Hepatocyte (in vitro differentiated cells): Measurements from ENCODE around the gene LLGL2. TPM values are rescaled to one million over a fixed set of nuclear protein-coding genes. Genes with fewer than 3 reads are reported as not detected.

Experiments
- DNase-seq: peaks from one replicate; pipeline ENCODE4 v3.0.0-alpha.2; 2016; ENCODE audit warnings: low spot score
- H2AFZ ChIP-seq: fragments of 200-600 bp; sonication (generic); 2 replicates; pipeline ENCODE4 v1.6.0; 2016; ENCODE audit warnings: antibody characterized with exemption, mild to moderate bottlenecking
- H3K27ac ChIP-seq: fragments of 200-600 bp; sonication (generic); 2 replicates; pipeline ENCODE4 v1.5.1; 2016; ENCODE audit warnings: mild to moderate bottlenecking
- H3K27me3 ChIP-seq: fragments of 200-600 bp; sonication (generic); 2 replicates; pipeline ENCODE4 v1.6.1; 2016
- H3K36me3 ChIP-seq: fragments of 200-600 bp; sonication (generic); replicated peaks from 2 replicates; pipeline ENCODE4 v1.5.1; 2016; ENCODE audit warnings: low read depth; ENCODE audit not compliant: insufficient read depth
- H3K4me1 ChIP-seq: fragments of 200-600 bp; sonication (generic); 2 replicates; pipeline ENCODE4 v1.5.1; 2016; ENCODE audit warnings: mild to moderate bottlenecking, moderate library complexity; ENCODE audit not compliant: insufficient read depth
- H3K4me2 ChIP-seq: fragments of 200-600 bp; sonication (generic); 2 replicates; pipeline ENCODE4 v1.6.0; 2016
- H3K4me3 ChIP-seq: fragments of 200-600 bp; sonication (generic); 2 replicates; pipeline ENCODE4 v1.5.1; 2016; ENCODE audit warnings: mild to moderate bottlenecking
- H3K79me2 ChIP-seq: fragments of 200-600 bp; sonication (generic); 2 replicates; pipeline ENCODE4 v1.6.0; 2017; ENCODE audit warnings: mild to moderate bottlenecking
- H3K9me2 ChIP-seq: fragments of 200-600 bp; sonication (generic); replicated peaks from 2 replicates; pipeline ENCODE4 v1.6.0; 2017; ENCODE audit warnings: mild to moderate bottlenecking; ENCODE audit not compliant: insufficient read depth
- H3K9me3 ChIP-seq: fragments of 200-600 bp; sonication (generic); 2 replicates; pipeline ENCODE4 v1.5.1; 2016; ENCODE audit warnings: low read depth, mild to moderate bottlenecking
- H4K20me1 ChIP-seq: fragments of 200-600 bp; sonication (generic); 2 replicates; pipeline ENCODE4 v1.6.0; 2016; ENCODE audit warnings: mild to moderate bottlenecking; ENCODE audit not compliant: insufficient read depth, poor library complexity, severe bottlenecking
- CTCF ChIP-seq: fragments of 200-600 bp; sonication (generic); IDR thresholded peaks from 2 replicates; pipeline ENCODE4 v1.5.1; 2016; ENCODE audit warnings: antibody characterized with exemption, mild to moderate bottlenecking; ENCODE audit not compliant: poor library complexity
- EZH2 ChIP-seq: fragments of 200-600 bp; sonication (generic); IDR thresholded peaks from 2 replicates; pipeline ENCODE4 v1.6.1; 2016; ENCODE audit warnings: antibody characterized with exemption, mild to moderate bottlenecking, borderline replicate concordance
- EZH2phosphoT487 ChIP-seq: fragments of 200-600 bp; sonication (generic); IDR thresholded peaks from one replicate; pipeline ENCODE4 v1.6.1; 2018; ENCODE audit warnings: antibody characterized with exemption, mild to moderate bottlenecking, low read depth, moderate library complexity; ENCODE audit not compliant: unreplicated experiment, severe bottlenecking
- WGBS: methylation state at CpG from one replicate; pipeline ENCODE4 v1.1.6; 2016; ENCODE audit warnings: low lambda C conversion rate; ENCODE audit errors: missing lambda C conversion rate; 5-methylcytosine and 5-hydroxymethylcytosine counted together
- polyA plus RNA-seq: library from polyadenylated mRNA; unstranded; fragments of >200 nt; fragmentation: Nextera tagmentation; extraction: Ambion mirVana; gene quantifications from 2 replicates; pipeline ENCODE4 v1.2.1, GENCODE V29; 2016
- total RNA-seq: library from RNA; depleted of rRNA; stranded (reverse); fragments of >200 nt; gene quantifications from 2 replicates; pipeline ENCODE4 v1.2.3, GENCODE V29; 2014

The LLGL2 gene
- total and polyA plus RNA-seq, 2 experiments from 2014 or later = 81.8 to 154 TPM

GRCh38 chr17:75530837-75531720 lies 5.6 kb downstream of the LLGL2 start:
- H3K27me3 ChIP-seq = no peaks in the 10 kb centered on the region
- H3K4me1 ChIP-seq = peaks cover 15% of the 10 kb centered on the region
- DNase-seq = peak; percentile 65
- peaks cover 12% of the 10 kb centered on the region for H4K20me1 ChIP-seq
- H3K27ac ChIP-seq = peak overlapping the region; percentile 95
- TF ChIP-seq EZH2phosphoT487 = no peak
- TF ChIP-seq CTCF = no peak
- TF ChIP-seq EZH2 = no peak
- no peaks in the 10 kb centered on the region for H3K9me3 ChIP-seq
- peaks cover 86% of the 10 kb centered on the region for H3K79me2 ChIP-seq
- H3K36me3 ChIP-seq = no peaks in the 10 kb centered on the region
- WGBS = 78% methylated on average over 19 of the region's 19 CpGs
- H3K9me2 ChIP-seq = no peaks in the 10 kb centered on the region
- no peak overlapping the region for H3K4me3 ChIP-seq
- no peak overlapping the region for H2AFZ ChIP-seq
- H3K4me2 ChIP-seq = peak overlapping the region; percentile 64

- no peak overlapping the region for H2AFZ ChIP-seq
- H3K36me3 ChIP-seq = no peaks in the 10 kb centered on the region
- H3K9me2 ChIP-seq = no peaks in the 10 kb centered on the region
- no peaks in the 10 kb centered on the region for H3K27me3 ChIP-seq
- peaks cover 20% of the 10 kb centered on the region for H3K4me1 ChIP-seq
- no peak overlapping the region for H3K4me3 ChIP-seq
- peak overlapping the region; percentile 95 for H3K27ac ChIP-seq
- 69% methylated on average over 7 of the region's 7 CpGs for WGBS
- H3K79me2 ChIP-seq = peaks cover 82% of the 10 kb centered on the region
- H3K4me2 ChIP-seq = peak overlapping the region; percentile 64
- DNase-seq = peak; percentile 66
- peaks cover 12% of the 10 kb centered on the region for H4K20me1 ChIP-seq
- no peaks in the 10 kb centered on the region for H3K9me3 ChIP-seq
- no peak for TF ChIP-seq EZH2phosphoT487
- no peak for TF ChIP-seq CTCF
- TF ChIP-seq EZH2 = no peak
Measured at GRCh38 chr17:75531721-75532072, 6.2 kb downstream of the LLGL2 start.

DNA sequence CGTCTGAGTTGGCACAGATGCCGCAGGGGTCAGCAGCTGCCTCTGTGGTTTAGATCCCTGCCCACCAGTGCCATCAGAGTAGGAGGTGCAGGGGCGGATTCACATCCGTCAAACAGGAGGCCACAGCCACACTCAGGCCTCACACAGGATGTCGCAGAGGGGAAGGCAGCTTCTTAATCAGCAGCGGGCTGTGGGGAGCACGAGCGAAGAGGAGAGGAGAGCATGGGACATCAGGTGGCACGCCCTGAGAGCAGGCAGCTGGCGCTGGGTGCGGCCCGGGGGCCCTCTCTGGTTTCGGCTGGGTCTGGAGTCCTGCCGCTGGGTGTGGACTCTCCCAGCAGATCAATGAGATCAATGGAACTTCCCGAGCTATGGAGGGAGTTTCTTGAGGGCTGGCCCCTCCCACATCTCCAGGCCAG lies 9.6 kb downstream of the LLGL2 start:
- Histone ChIP-seq H3K9me2 (no peaks in the 10 kb centered on the region), H3K4me1 (peaks cover 45% of the 10 kb centered on the region), H3K36me3 (no peaks in the 10 kb centered on the region), H3K27ac (peak overlapping the region; percentile 81), H2AFZ (no peak overlapping the region), H3K27me3 (no peaks in the 10 kb centered on the region), H3K4me3 (no peak overlapping the region), H3K4me2 (no peak overlapping the region), H4K20me1 (peaks cover 6% of the 10 kb centered on the region), H3K79me2 (peaks cover 77% of the 10 kb centered on the region), H3K9me3 (no peaks in the 10 kb centered on the region)
- TF ChIP-seq CTCF = no peak
- no peak for TF ChIP-seq EZH2
- no peak for TF ChIP-seq EZH2phosphoT487
- WGBS = 72% methylated on average over 15 of the region's 15 CpGs
- peak; percentile 53 for DNase-seq
